Suppressor macrophage (primary cell): ENCODE data around the gene ARHGEF25.
A peak's percentile ranks its signal among the peaks of the same experiment; 100 is the strongest.
"Not testable (repeated sequence)": the region's sequence is repeated elsewhere in the genome, so short reads cannot be mapped to it uniquely, and the experiment has no call there.

Experiments
- DNase-seq, 4 experiments: peaks; one replicate each; pipeline ENCODE4 v3.0.0-alpha.2; 2020 to 2022

The ARHGEF25 gene

DNA sequence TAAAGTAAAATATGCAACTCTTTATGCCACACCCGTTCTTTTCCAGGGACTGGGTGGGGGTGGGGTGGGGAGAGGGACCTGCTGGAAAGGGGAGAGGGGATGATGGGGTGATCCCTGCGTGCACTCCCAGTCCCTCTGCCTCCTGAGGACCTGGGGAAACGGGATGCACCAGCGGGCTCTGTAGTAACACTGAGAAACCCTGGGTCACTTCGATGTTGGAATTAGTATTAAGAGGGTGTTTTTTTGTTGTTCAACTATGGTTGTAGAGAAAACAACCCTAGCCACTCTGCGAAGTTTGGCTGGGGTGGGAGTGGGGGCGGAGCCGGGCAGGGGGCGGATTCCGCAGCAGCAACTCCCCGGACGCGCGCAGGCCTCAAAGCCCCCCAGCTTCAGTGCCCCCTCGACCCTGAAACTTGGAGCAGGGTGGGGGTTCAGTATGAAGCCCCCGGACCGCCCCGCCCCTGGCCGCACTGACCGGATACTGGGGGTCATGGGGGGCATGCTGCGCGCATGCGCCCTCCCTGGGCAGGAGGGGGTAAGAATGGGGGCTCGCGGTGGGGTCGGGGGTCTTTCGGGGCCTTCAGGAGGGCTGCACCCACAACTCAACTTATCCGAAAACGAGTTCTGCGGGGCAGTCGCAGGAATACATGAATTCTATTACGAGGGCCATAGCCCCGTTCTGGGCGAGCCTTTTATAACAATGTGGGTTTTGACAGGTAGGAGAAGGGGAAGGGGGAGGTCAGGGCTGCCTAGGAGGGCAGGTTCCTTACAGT lies 1.3 kb upstream of the ARHGEF25 start:
- no peak for DNase-seq

DNA sequence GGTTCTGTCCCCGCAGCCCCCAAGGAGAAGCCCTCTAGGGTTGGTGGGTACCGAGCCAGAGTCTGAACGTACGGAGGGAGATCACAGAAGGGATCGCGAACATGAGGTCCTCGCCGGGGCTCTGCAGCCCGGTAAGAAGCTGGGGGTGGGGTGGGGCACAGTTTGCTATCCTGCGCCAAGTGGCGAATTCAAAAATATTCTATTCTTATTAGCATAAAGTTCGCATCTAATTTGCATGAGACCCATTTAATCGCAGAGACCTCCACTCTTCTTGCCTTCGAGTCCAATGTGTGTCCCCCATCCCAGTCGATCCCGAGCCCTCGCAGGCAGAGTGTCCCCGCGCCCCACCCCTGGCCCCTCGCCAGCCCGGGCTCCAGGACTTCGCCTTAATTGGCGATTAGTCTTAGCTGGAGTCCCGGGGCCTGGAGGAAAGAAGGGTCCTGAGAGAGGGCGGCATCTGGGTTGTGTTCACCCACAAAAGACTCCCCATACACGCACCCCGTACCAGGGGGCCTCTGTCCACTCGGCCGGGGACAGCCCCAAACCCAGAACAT lies 604 bp upstream of the ARHGEF25 start:
- no peak for DNase-seq

DNA sequence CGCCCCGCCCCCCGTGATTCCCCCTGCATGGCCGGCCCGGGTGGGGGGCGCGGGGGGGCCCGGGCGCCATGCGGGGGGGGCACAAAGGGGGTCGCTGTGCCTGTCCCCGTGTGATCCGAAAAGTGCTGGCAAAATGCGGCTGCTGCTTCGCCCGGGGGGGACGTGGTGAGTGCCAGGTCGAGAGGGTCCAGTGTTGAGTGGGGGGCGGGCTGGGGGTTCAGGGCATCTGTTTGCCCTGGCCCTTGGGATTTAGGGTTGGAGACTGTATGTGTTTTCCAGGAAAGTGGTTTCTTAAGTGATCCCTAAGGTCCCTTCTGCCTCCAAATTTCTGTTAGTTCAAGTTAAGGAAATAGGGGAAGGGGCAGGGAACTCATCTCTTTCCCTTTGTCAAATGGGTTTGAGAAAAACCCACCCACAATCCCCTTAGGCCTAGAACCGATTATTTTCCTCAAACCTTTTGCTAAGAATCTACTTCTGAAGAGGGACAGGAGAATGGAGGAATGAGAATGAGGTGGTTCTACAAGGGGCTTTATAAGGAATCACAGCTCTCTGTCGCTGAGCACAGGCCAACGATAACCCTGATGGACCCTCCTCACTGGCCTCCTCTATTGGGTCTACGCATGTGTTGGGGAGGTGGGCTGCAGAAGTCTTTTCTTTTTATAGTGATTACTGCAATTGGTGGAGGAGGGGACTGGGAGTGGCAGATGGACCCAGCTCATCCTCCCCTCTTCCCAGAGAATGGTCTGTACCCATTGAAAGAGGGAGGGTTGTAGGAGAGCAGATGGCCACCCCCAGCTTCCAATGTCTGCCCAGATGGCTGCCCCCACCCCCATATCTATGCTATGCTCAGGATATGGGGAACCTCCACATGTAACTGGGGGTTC lies 834 bp downstream of the ARHGEF25 start:
- DNase-seq: no peak

DNA sequence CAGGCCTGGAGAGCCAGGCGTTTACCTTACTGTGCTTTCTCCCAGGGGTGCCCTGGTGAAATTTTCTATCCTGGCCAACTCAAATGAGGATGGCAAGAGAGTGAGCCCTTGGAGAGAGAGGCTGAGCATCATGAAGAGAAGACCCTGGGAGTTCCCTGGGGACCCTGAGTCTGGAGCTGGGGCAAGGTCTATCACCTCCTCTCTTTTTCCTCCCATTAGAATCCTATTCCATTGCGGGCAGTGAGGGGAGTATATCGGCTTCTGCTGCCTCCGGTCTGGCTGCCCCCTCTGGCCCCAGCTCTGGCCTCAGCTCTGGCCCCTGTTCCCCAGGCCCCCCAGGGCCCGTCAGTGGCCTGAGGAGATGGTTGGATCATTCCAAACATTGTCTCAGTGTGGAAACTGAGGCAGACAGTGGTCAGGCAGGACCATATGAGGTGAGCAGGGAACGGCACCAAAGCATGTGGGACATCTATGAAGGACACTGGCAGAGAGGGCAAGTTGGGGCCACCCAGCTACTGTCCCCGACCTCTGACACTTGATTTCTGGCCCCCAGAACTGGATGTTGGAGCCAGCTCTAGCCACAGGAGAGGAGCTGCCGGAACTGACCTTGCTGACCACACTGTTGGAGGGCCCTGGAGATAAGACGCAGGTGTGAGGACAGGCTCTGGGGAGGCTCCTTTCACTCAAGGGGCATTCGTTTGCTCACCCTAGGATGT lies 1.6 kb downstream of the ARHGEF25 start:
- DNase-seq: no peak

DNA sequence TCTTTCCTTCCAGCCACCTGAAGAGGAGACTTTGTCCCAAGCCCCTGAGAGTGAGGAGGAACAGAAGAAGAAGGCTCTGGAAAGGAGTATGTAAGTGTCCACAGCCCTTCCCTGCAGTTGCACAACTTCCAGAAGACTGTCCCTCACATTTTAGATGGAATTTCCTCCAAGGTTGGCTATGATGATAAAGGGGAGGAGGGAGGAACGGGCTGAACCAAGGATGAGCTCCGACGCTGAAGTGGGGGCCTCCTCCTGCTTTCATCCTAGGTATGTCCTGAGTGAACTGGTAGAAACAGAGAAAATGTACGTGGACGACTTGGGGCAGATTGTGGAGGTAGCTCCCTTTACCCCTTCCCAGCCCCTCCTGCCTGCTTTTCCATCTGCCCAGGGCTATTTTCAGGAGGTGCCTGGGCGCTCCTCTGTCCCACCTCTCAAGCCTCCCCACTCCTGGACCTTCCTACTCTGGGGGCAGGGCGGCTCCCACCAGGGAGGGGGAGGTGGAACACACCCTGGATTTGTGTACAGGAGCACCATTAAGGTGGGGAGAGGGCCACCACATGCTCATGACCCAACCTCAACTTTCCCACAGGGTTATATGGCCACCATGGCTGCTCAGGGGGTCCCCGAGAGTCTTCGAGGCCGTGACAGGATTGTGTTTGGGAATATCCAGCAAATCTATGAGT lies 2.3 kb downstream of the ARHGEF25 start:
- no peak for DNase-seq

DNA sequence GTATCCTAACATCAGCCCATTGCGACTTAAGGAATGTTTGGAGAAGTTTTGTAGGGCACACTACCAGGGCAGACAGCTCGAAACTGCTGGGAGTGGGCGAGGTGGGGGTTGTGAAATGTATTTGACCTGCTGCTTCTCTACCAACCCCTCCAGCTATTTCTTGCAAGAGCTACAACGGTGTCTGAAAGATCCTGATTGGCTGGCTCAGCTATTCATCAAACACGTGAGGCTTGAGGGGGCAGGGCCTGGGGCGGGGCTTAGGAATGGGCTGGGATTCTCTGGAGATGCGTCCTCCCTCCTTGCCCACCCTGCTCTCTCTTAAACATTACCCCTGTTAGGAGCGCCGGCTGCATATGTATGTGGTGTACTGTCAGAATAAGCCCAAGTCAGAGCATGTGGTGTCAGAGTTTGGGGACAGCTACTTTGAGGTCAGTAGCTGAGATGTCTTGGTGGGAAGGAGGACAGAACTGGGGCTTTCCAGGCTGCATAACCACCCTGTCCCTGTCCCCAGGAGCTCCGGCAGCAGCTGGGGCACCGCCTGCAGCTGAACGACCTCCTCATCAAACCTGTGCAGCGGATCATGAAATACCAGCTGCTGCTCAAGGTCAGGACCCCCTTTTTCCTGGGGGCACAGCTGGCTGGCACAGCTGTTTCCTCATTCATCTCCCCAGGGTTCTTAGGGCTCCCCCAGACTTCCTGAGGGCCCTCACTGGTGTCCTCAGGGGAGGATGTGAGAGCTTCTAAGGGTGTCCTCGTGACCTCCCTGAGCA lies 3.1 kb downstream of the ARHGEF25 start:
- peak in 3 of 4 experiments; percentile 20 to 22 (median 20) for DNase-seq

DNA sequence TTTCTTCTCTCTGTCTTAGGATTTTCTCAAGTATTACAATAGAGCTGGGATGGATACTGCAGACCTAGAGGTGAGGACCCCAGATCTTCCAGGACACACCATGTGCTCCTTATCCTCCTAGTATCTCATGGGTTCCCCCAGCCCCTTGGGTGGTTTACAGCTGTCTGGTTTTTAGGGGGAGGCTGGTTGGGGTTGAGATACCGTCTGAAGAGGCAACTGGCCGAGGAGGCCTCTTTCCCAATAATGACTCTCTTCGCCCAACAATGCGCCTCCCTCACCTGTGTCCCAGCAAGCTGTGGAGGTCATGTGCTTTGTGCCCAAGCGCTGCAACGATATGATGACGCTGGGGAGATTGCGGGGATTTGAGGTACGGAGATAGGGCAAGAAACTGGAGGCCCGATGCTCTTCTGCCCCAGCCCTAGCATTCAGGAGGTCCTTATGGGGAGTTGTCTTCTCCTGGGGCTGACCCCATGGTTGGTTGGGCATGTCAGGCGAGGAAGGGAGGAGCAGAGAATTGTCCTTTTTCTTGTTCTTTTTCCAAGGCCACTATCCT lies 3.8 kb downstream of the ARHGEF25 start:
- no peak for DNase-seq

DNA sequence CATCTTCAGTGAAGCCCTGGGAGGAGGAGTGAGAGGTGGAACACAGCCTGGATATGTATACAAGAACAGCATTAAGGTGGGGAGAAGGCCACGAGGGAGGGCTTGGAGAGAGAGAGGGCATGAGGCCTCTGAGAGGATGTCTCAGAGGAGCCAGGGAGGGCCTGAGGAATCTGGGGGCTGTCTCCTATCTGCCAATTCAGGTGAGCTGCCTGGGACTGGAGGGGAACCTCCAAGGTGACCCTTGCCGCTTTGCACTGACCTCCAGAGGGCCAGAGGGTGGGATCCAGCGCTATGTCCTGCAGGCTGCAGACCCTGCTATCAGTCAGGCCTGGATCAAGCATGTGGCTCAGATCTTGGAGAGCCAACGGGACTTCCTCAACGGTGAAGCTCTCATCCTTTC lies 4.4 kb downstream of the ARHGEF25 start:
- DNase-seq: no peak

DNA sequence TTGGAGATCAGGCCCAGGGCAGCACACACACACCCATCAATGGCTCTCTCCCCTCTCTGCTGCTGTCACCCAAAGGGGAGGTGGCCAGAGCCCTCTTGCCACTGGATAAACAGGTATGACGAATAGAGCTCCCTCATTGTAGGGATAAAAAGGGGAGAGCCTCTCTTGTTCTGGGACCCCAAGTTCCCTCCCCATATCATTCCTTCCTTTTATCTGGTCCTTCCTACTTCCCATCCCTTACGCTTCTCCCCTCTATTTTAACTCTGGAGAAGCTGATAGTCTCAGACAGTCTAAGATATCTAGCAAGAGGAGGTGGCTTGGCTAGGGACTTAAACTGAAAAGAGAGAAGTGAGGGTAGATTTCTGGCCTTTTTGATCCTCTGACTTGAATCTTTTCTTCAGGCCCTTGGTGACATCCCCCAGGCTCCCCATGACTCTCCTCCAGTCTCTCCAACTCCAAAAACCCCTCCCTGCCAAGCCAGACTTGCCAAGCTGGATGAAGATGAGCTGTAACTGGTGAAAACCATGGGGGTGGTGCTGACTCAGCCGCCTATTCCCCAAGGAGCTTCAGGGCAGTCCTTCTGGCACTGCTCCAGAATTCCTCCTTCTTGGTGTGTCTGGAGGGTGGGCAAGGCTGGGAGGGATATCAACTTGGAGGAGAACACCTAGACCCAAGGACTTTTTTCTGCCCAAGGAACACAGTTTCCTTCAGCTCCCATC lies 5.3 kb downstream of the ARHGEF25 start:
- DNase-seq: no peak

DNA sequence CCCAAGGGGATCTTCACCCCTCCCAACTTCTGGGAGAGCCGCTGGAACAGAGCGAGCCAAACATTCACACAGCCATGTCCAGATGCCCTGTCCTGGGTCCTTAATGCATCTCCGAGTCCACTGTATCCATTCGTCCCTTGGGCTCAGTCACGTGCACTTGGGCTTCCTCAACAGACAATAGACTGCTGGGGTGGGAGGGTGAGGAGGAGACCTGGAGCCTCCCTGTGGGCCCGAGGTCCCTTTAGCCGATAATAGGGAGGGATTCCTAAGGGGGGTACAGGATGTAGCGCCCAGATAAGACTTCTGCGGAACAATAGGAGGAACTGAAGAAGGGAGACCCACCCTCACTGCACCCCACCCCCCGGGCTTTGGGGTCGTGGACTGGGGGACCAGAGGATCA lies 6.7 kb downstream of the ARHGEF25 start:
- no peak for DNase-seq

DNA sequence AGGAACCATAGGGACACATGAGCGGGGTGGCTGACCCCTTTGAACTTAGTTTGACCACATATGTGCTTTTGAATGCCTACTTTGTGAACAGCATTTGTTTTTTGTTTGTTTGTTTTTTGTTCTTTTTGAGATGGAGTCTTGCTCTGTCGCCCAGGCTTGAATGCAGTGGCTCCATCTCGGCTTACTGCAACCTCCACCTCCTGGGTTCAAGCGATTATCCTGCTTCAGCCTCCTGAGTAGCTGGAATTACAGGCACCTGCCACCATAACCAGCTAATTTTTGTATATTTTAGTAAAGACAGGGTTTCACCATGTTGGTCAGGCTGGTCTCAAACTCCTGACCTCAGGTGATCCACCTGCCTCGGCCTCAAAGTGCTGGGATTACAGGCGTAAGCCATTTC lies 7.2 kb downstream of the ARHGEF25 start:
- not testable (repeated sequence) for DNase-seq

DNA sequence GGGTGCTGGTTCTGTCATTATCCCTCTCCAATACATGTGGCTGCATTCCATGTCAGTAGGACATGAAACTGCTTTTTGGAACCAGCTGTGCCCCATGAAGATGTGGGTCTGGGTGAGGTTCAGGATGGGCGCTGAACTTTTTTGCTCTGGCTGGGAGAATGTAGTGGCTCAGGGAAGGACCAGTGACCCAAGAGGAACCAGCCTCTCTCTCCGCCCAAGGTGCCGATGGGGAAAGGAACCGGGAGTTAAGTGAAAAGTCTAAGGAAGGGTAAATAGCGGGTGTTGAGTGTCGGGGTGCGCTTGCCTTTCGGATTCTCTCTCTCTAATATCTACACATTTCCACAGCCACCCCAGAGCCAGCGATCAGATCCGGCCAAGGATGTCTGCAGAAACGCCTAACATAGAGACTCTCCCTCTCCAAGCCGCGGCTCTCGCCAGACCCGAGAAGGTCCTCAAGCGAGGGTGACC lies 7.8 kb downstream of the ARHGEF25 start:
- no peak for DNase-seq

DNA sequence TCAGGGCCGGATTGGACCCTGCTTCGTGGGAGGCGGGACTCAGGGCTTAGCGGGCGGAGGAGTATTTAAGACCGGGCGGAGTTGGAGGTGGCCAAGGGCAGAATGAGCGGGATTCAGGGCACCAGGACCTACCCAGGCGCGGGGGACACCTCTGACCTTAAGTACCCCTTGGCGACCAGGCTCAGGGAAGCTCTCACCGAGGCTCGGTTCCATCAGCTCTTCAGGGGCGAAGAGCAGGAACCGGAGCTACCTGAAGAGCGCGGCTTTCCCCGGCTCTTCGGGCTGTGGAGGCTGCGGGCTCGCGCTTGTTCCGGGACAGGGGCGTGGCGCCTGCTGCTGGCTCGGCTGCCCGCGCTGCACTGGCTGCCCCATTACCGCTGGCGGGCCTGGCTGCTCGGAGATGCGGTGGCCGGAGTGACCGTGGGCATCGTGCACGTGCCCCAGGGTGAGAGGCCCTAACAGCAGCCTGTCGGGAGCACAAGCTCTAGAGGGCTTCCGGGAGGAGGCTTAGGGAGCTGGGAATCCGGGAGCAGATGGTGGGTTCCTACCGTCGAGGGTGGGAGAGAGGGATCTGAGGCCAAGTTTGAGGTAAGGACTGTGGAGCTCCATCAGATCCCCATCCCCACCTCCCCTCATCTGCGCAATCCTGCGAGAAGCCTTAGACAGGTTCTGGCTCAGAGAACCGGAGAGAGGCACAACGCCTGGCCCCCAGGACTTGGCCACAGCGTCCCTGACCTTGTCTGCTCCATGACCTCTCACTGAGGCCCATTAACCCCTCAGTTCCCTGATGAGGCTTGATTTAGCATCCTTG lies 8.4 kb downstream of the ARHGEF25 start:
- DNase-seq: peak in 1 of 4 experiments; percentile 40

DNA sequence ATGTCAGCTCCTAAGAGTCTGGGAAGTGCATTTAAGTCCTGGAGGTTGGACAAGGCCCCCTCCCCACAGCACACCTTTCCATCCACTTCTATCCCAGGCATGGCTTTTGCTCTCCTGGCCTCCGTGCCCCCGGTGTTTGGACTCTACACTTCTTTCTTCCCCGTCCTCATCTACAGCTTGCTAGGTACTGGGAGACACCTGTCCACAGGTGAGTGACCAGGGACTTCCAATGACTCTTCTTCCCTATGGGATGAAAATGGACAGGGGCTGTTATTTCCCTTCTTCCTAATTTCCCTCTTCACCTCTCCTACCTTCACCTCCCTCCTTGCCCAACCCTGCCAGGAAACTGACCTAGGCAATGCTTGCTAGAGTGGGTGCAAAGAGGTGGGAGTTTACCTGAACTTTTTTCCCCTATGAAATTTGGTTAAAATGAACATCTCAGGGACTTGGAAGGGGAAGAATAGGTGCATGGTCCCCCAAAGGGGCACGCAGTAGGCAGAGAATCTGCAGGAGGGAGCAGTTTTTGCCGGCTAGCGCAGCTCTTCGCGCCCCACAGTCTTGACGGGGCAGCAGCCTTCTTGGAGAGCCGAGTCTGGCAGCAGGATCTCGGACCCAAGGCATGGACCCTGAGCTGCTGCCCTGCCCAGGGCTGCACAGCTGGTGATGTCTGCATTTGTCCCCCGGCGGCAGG lies 9.2 kb downstream of the ARHGEF25 start:
- no peak for DNase-seq

DNA sequence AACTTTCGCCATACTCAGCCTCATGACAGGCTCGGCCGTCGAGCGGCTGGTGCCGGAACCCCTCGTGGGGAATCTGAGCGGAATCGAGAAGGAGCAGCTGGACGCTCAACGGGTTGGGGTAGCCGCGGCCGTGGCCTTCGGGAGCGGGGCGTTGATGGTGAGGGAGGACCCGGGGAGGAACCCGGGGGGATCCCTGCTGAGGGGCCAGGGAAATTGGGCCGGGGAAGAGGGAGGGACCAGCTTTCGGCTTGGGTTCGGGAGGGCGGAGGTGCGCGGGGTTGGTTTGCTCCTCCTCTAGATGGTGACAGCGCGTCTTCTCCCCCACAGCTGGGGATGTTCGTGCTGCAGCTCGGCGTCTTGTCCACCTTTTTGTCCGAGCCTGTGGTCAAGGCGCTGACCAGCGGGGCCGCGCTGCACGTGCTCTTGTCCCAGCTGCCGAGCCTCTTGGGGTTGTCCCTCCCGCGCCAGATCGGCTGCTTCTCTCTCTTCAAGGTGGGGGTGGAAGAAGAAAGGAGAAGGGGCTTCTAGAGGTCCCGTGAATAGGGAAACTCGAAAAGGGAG lies 9.8 kb downstream of the ARHGEF25 start:
- DNase-seq: peak; percentile 38 to 69 (median 62)

DNA sequence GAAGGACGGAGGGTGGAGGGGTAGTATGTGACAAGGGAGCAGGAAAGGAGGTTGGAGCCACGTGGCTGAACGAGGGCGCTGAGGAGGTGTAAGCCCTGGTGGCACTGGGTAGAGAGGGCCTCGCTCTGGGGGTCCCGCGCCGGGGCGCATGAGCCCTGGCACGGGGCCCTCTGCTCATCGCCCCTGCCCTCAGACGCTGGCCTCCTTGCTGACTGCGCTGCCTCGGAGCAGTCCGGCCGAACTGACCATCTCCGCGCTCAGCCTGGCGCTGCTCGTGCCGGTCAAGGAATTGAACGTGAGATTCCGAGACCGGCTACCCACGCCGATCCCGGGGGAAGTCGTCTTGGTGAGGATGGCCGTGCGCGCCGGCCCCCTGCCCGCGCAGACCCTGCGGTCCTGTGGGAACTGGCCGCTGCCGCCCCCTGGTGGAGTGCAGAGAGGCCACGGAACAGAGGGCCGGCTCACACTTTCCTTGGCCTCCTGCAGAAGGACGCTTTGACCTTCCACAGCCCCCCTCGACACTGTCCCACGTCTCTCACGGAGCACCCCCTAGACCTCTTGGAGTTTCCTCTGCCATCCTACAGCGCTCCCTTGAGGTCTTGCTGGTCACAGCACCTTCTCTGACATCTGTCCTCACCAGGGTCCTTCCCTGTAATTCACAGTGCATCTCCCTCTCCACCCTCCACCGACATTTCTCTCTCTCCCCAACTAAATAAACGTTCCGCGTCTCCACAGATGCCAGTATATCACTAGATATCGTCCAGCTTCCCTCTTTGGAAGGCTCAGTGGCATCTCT lies 10.5 kb downstream of the ARHGEF25 start:
- DNase-seq: peak; percentile 51 to 79 (median 62)
